Tongue (tissue), 2 donors: ENCODE data around the gene UMPS. TPM values are rescaled to one million over a fixed set of nuclear protein-coding genes. Genes with fewer than 3 reads are reported as not detected.
"Not testable (repeated sequence)": the region's sequence is repeated elsewhere in the genome, so short reads cannot be mapped to it uniquely, and the experiment has no call there.

ENCODE experiments used
- DNase-seq: peaks from one replicate; pipeline ENCODE4 v3.0.0-alpha.2; 2015
- total RNA-seq: library from RNA; depleted of rRNA; stranded (reverse); fragments of >200 nt; gene quantifications from one replicate; pipeline ENCODE4 v1.2.3, GENCODE V29; 2014

UMPS gene
- 47.1 TPM for total RNA-seq

DNA sequence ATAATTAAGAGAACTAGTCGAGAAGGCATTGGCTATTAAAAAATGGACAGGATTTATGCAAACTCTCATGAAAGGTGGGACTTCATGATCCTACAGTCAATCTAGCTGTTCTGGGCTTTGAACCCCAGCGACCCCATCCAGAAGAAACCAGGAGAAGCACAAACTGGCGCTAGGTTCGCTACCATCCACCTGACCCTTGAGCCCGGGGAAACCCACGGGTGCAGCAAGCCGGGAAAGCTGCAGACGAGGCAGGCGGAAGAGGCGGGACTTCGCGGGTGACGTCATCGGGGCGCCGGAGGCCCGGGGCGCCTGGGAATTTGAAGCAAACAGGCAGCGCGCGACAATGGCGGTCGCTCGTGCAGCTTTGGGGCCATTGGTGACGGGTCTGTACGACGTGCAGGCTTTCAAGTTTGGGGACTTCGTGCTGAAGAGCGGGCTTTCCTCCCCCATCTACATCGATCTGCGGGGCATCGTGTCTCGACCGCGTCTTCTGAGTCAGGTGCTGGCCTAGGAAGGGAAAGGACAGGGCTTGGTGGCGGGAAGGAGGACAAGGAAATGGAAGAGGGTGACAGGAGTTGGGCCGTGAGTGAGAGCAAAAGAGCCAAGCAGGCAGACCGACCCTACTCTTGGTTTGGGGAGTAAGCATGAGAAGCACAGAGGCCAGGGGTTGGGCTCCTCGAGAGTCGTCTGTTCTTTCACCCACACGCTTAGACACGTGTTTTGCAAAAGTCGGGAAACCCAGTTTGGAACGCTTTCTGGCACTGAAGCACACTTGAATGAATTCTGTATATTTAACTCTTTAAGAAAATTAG is at the start of gene UMPS:
UMPS (plus strand) TSS at position 324 of the 812 bp plus-strand sequence; CDS start at position 344, 20 bp downstream.
- peak; percentile 94 for DNase-seq

GRCh38 chr3:124680521-124680920 is 49.7 kb upstream of the UMPS start:
- DNase-seq = no peak

DNA sequence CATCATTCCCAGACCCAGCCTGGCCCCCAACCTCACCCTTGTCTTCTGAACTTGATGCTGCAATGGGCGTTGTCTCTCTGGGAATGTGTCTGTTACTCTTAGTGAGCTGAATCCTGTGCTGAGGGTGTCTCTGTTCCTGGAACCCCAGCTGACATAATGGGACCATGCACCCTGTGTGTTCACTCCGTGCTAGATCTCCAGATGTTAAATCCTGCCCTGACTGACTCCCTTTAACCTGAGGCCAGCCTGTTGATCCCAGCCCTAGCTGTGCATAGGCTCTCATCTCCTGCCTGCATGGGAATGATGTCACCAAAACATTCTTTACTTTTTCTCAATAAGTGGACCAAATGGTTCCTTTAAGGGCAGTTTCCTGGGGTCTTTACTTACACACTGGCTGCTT is 48.0 kb upstream of the UMPS start:
- no peak for DNase-seq

DNA sequence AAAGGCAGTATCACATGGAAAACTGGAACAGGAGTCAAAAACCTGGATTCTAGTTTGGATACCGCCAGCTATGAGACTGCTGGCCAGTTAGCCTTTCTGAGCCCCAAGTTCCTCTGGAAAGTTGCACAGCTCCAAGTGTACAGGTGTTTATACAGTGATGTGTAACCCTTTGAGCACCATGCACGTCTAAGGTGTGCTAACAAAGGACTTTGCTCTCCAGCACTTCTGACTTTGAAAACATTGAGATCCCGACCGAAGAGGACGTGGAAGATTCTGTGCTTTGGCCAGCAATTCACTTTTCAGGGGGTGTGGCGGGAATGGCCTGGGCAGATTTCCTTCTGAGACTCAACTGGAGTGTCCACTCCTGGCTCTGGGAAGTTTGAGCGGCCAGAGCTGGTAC is 45.8 kb upstream of the UMPS start:
- DNase-seq = no peak

DNA sequence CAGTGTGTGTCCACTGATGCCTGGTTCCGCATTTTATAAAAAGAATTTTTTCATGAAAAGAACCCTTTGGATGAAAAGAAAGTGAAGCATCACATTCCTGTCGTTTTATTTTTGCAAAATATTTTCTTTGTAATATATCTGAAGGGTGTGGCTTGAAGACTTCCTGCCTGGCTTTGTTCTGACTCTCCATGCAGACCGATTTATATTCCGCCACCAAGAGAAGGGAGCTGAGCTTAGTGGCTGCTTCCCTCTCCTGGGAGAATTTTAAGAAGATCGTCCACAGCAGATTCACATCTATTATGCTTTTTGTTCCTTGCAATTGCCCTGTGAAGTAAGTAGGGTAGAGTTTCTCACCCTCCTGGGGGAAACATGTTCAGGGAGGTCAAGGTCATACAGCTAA is 45.2 kb upstream of the UMPS start:
- no peak for DNase-seq

- DNase-seq = no peak
Measured at GRCh38 chr3:124685481-124685880, 44.8 kb upstream of the UMPS start.

- no peak for DNase-seq
Measured at GRCh38 chr3:124686028-124686670, 44.1 kb upstream of the UMPS start.

DNA sequence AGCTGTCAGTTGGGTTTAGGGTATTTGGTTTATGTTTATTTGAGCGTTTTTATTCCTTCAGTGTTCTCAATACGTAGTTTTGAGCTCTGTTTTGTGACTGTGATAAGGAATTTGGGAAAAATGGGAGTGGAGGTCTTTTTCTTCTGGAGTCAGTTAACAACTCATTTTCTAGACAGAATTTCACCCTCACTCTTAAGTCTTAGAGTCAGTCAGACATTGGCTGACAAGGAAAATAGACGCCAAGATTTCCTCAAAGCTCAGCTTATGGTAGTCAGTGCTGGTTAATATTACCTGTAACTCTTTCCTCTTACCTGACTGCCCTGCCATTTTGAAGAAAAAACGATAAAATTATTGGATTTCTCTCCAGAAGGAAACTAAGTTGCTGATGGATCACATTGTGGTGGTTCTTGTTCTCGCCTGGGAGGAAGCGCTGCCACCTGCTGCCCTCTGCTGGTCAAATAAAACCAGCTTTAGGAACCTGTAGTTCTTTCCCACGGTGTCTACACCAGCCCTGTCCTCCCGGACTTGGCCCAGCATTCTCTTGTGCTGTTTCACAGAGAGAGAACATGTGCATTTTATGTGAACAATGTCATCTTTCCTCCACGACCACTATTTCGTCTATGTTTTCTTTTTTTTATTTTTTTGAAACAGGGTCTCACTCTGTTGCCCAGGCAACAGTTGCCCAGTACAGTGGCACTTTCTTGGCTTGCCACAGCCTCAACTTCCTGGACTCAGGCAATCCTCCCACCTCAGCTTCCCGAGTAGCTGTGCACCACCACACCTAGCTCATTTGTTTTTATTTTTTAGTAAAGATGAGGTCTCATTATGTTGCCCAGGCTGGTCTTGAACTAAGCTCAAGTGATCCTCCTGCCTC is 41.4 kb upstream of the UMPS start:
- DNase-seq = peak; percentile 88

- no peak for DNase-seq
Measured at GRCh38 chr3:124691599-124691998, 38.7 kb upstream of the UMPS start.

DNA sequence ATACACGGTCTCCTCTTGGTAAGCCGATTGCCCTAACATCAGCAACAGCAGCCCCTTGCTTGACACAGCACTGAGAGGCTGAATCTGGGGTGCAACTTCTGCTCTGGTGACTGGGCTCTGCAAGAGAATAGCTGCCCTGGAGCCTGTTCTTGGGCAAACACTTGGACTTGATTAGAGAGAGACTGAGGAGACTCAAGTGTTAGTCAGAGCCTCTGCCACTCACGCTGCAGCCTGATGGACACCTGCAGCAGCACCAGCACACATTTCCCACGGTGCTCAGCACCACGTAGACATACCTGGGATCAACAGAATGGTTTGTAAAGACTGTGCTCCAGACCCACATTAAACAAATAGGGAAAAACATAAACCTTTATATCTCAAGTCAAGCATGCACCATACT is 35.8 kb upstream of the UMPS start:
- DNase-seq = no peak

GRCh38 chr3:124695369-124695768 is 34.9 kb upstream of the UMPS start:
- DNase-seq = no peak

- no peak for DNase-seq
Measured at GRCh38 chr3:124696006-124696405, 34.2 kb upstream of the UMPS start.

DNA sequence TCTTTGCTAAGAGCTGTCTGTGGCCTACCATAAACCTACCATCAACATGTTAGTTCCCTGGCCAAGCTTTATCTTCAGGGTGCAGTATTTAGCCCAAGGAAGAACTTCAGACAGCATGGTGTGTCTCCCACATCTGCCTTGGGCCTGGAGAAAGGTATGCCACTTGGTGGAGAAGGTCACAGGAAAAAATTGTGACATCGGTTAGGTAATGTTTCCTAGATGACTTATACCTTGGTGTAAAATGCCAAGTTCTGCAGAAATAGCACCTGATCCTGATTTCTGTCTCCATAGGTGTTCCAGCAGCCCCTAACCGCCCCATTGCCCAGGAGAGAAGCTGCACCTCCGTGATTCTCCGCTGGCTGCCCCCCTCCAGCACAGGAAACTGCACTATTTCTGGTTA is 33.0 kb upstream of the UMPS start:
- DNase-seq = no peak

DNA sequence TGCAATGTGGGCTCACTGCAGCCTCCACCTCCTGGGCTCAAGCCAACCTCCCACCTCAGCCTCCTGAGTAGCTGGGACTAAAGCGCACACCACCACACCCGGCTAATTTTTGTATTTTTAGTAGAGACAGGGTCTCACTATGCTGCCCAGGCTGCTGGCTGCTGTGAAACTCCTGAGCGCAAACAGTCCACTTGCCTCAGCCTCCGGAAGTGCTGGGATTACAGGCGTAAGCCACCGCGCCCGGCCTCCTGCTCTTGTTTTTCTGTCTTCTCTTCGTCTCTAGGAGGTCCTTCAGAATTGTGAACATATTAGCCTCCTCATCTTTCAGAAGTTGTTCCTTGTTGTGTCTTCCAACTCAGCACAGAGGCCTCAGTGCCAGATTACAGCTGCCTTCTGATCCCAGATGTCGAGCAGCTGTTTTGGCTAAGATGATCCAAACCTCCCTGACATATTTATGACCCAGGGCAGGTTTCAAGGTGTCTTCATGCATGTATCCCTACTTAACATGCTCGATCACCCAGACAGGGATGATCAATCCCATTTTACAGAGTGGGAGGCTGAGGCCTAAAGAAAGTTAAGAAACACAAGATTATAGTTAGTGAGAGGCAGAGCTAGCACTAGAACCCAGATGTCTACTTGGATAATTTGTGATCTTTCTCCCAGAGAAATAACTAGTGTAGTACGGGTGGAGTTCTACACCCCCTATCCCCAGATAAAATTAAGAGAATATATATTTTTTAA is 32.1 kb upstream of the UMPS start:
- no peak for DNase-seq

GRCh38 chr3:124699051-124699450 is 31.2 kb upstream of the UMPS start:
- DNase-seq = no peak

GRCh38 chr3:124699686-124700396 is 30.4 kb upstream of the UMPS start:
- no peak for DNase-seq

DNA sequence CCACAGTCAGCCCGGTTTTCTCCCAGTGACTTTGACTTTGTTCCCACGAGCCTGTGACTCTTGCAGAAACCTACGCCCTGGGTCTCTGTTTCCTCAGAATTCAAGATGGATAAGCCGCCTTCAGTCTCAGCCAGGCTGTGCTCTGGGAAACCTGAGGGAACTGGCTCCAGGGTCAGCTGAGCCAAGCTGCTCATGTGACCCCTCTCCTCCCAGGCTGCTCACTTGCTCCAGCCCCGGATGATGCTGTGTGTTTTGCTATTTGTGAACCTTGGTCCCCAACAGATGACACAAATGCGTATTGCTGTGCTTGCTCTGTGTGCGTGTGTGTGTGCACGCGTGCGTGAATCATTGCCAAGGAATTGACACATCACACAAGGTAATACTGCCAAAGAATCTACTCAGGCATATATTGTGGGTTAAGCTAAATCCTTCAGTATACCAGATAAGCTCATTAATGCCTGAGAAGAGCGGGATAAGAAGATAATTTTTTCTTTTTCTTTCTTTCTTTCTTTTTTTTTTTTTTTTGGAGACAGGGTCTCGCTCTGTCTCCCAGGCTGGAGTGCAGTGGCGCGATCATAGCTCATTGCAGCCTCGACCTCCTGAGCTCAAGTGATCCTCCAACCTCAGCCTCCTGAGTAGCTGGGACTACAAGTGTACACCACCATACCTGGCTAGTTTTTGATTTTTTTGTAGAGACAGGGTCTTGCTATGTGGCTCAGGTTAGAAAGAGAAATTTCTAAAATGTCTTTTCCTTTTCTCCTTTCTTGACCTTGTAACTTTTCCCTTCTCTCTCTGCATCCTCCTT is 29.2 kb upstream of the UMPS start:
- no peak for DNase-seq

- DNase-seq = no peak
Measured at GRCh38 chr3:124701687-124702086, 28.6 kb upstream of the UMPS start.

DNA sequence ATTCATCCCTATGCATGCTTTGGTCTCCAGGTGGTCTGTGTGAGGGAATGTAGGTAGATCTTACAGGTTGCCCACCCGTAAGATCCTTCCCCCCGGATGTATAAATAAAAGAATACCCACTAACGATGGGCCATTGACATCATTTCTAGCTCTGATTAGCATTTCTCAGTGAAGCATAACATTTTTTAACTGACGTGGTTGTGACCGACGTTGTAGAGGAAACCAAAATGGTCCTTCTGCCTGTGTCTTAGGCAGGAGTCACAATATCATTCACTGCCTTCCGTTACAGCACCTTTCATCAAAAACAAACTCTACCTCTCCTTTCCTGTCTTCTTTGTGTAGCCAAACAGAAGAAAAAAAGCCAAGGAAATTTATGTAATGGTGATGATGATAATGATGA is 27.3 kb upstream of the UMPS start:
- DNase-seq = no peak

GRCh38 chr3:124705552-124705951 is 24.7 kb upstream of the UMPS start:
- DNase-seq = no peak

DNA sequence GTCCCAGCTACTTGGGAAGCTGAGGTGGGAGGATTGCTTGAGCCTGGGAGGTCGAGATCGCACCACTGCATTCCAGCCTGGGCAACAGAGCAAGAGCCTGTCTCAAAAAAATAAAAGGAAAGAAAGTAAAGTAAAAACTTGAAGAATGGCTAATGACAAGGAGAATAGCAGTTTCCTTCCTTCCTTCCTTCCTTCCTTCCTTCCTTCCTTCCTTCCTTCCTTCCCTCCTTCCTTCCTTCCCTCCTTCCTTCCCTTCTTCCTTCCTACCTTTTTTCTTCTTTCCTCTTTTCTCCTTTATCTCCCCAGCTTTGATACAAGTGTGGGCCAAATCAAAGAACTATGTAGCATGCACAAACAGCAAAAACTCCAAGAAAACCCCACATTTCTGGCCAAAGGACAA is 23.0 kb upstream of the UMPS start:
- DNase-seq = not testable (repeated sequence)
